Upper lobe of left lung (tissue), 6 donors: ENCODE measurements around the gene PTPRZ1. TPM values are rescaled to one million over a fixed set of nuclear protein-coding genes. Genes with fewer than 3 reads are reported as not detected.

Experiments
- ATAC-seq, 2 donors: fragments of 200-7000 bp; cut with Tn5 transposase; one replicate each; pipeline ENCODE4 v1.9.1; 2022; ENCODE audit warnings: mild to moderate bottlenecking in 2 of 2, moderate library complexity in 2 of 2; ENCODE audit not compliant: low FRiP score in 2 of 2
- DNase-seq, 2 donors: peaks; one replicate each; pipeline ENCODE4 v3.0.0-alpha.2; 2019 to 2020
- H3K27ac ChIP-seq, 4 donors: fragments of 200-600 bp; sonication (generic); one replicate each; pipeline ENCODE4 v1.5.1; 2016 to 2019
- H3K27me3 ChIP-seq, 4 donors: fragments of 200-600 bp; sonication (generic); one replicate each; pipeline ENCODE4 v1.5.1; 2017 to 2019
- H3K36me3 ChIP-seq, 4 donors: fragments of 200-600 bp; sonication (generic); one replicate each; pipeline ENCODE4 v1.5.1; 2016 to 2019
- H3K4me1 ChIP-seq, 4 donors: fragments of 200-600 bp; sonication (generic); one replicate each; pipeline ENCODE4 v1.5.1; 2018 to 2019
- H3K4me3 ChIP-seq, 4 donors: fragments of 200-600 bp; sonication (generic); one replicate each; pipeline ENCODE4 v1.5.1; 2017 to 2019; ENCODE audit warnings: mild to moderate bottlenecking in 2 of 4, moderate library complexity in 1 of 4
- H3K9me3 ChIP-seq, 4 donors: fragments of 200-600 bp; sonication (generic); one replicate each; pipeline ENCODE4 v1.5.1; 2018 to 2019
- EP300 ChIP-seq, 4 donors: sonication (generic); formaldehyde crosslinking; IDR thresholded peaks; one replicate each; pipeline ENCODE4 v1.5.1; 2017; ENCODE audit warnings: antibody characterized with exemption in 4 of 4, control low read depth in 2 of 4
- POLR2A ChIP-seq, 4 donors: fragments of 450-650 bp; IDR thresholded peaks; one replicate each; pipeline ENCODE4 v1.5.1; 2016 to 2017; ENCODE audit warnings: antibody characterized with exemption in 4 of 4, mild to moderate bottlenecking in 2 of 4
- POLR2AphosphoS5 ChIP-seq, 2 donors: sonication (generic); formaldehyde crosslinking; IDR thresholded peaks; one replicate each; pipeline ENCODE4 v1.5.1; 2017; ENCODE audit warnings: antibody characterized with exemption in 2 of 2
- WGBS, 2 donors: methylation state at CpG; one replicate each; pipeline ENCODE4 v1.1.5; 2017 to 2018; 5-methylcytosine and 5-hydroxymethylcytosine counted together
- total RNA-seq, 6 donors: library from RNA; depleted of rRNA in 4 of 6; stranded (reverse); fragments of >200 nt in 4 of 6; gene quantifications; one replicate each; pipeline versions ENCODE4 v1.1.0 to v1.2.1, GENCODE V29; 2016 to 2021
- TF ChIP-seq, protein P1 (sequence below), 6 experiments: fragments of 450-650 bp in 4 of 6; fragments of 200-600 bp in 2 of 6; sonication (generic) in 2 of 6; IDR thresholded peaks; one replicate each; pipeline ENCODE4 v1.5.1; 2016 to 2019; ENCODE audit warnings: antibody characterized with exemption in 6 of 6
- donor health status: DM: no; HTN: no; CAD: no; lungs with moderate emphysema.
- donor health status: DM: no; HTN: yes; CAD: no; lungs with severe emphysema.

PTPRZ1 gene
- total RNA-seq, 6 donors from 2014 or later: 0.57 to 7.2 (median 1.2) TPM

- Histone ChIP-seq H3K27ac (no peak overlapping the region), H3K9me3 (no peaks in the 10 kb centered on the region), H3K4me3 (no peak overlapping the region), H3K36me3 (no peaks in the 10 kb centered on the region), H3K27me3 (no peaks in the 10 kb centered on the region), H3K4me1 (no peaks in the 10 kb centered on the region)
- 59 to 77% methylated on average over 4 of the region's 4 CpGs for WGBS, 2 donors
- ATAC-seq (no peak), DNase-seq (no peak)
- no peak for TF ChIP-seq POLR2A (IDR thresholded peaks at IDR 0.05)
- TF ChIP-seq, protein P1, sequence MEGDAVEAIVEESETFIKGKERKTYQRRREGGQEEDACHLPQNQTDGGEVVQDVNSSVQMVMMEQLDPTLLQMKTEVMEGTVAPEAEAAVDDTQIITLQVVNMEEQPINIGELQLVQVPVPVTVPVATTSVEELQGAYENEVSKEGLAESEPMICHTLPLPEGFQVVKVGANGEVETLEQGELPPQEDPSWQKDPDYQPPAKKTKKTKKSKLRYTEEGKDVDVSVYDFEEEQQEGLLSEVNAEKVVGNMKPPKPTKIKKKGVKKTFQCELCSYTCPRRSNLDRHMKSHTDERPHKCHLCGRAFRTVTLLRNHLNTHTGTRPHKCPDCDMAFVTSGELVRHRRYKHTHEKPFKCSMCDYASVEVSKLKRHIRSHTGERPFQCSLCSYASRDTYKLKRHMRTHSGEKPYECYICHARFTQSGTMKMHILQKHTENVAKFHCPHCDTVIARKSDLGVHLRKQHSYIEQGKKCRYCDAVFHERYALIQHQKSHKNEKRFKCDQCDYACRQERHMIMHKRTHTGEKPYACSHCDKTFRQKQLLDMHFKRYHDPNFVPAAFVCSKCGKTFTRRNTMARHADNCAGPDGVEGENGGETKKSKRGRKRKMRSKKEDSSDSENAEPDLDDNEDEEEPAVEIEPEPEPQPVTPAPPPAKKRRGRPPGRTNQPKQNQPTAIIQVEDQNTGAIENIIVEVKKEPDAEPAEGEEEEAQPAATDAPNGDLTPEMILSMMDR (IDR thresholded peaks at IDR 0.05): no peak
Observed at GRCh38 chr7:121885166-121885920, 12.4 kb downstream of the PTPRZ1 start.

GRCh38 chr7:121887634-121888033, 14.7 kb downstream of the PTPRZ1 start:
- Histone ChIP-seq H3K4me3 (no peak overlapping the region), H3K27ac (no peak overlapping the region), H3K36me3 (no peaks in the 10 kb centered on the region), H3K9me3 (no peaks in the 10 kb centered on the region), H3K27me3 (no peaks in the 10 kb centered on the region), H3K4me1 (no peaks in the 10 kb centered on the region)
- 85 to 86% methylated on average over 6 of the region's 6 CpGs for WGBS, 2 donors
- no peak for DNase-seq
- no peak for ATAC-seq
- TF ChIP-seq, protein P1 (IDR thresholded peaks at IDR 0.05): no peak
- no peak for TF ChIP-seq EP300 (IDR thresholded peaks at IDR 0.05)
- no peak for TF ChIP-seq POLR2AphosphoS5 (IDR thresholded peaks at IDR 0.05)
- no peak for TF ChIP-seq POLR2A (IDR thresholded peaks at IDR 0.05)

DNA sequence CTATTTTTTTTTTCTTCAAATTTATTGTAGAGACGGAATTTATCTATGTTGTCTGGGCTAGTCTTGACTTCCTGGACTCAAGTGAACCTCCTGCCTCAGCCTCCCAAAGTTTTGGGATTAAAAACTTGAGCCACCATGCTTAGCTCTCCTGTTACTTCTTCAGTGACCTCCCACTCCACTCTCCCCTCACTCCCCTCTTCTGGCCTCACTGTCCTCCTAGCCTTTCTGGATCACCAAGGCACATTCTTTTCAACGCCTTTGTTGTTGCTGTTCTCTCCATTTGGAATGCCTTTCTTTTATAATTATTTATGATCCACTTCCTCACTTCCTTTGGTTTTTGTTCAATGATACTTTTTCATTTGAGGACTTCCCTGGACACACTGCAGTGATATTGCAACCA, 17.9 kb downstream of the PTPRZ1 start:
- no peak for ATAC-seq
- TF ChIP-seq POLR2A (IDR thresholded peaks at IDR 0.05) (no peak), POLR2AphosphoS5 (IDR thresholded peaks at IDR 0.05) (no peak), EP300 (IDR thresholded peaks at IDR 0.05) (no peak)
- TF ChIP-seq, protein P1 (IDR thresholded peaks at IDR 0.05): no peak
- no peaks in the 10 kb centered on the region for H3K27me3 ChIP-seq
- no peaks in the 10 kb centered on the region for H3K36me3 ChIP-seq
- no peak overlapping the region for H3K4me3 ChIP-seq
- no peaks in the 10 kb centered on the region for H3K9me3 ChIP-seq
- 64 to 66% methylated on average over 2 of the region's 2 CpGs for WGBS, 2 donors
- no peaks in the 10 kb centered on the region for H3K4me1 ChIP-seq
- no peak overlapping the region for H3K27ac ChIP-seq
- no peak for DNase-seq

- Histone ChIP-seq H3K27ac (no peak overlapping the region), H3K9me3 (no peaks in the 10 kb centered on the region), H3K36me3 (no peaks in the 10 kb centered on the region), H3K4me3 (no peak overlapping the region), H3K27me3 (no peaks in the 10 kb centered on the region), H3K4me1 (no peaks in the 10 kb centered on the region)
- TF ChIP-seq POLR2AphosphoS5 (IDR thresholded peaks at IDR 0.05): no peak
- TF ChIP-seq, protein P1 (IDR thresholded peaks at IDR 0.05): no peak
- ATAC-seq (no peak), DNase-seq (no peak)
- WGBS, 2 donors: 61 to 73% methylated on average over 2 of the region's 2 CpGs
Observed at GRCh38 chr7:121891731-121892130, 18.8 kb downstream of the PTPRZ1 start.

GRCh38 chr7:121901026-121901425, 28.1 kb downstream of the PTPRZ1 start:
- WGBS, 2 donors: 22 to 28% methylated on average over 2 of the region's 2 CpGs
- H3K27me3 ChIP-seq: no peaks in the 10 kb centered on the region
- no peaks in the 10 kb centered on the region for H3K4me1 ChIP-seq
- H3K36me3 ChIP-seq: no peaks in the 10 kb centered on the region
- TF ChIP-seq POLR2AphosphoS5 (IDR thresholded peaks at IDR 0.05) (no peak), POLR2A (IDR thresholded peaks at IDR 0.05) (no peak), EP300 (IDR thresholded peaks at IDR 0.05) (no peak)
- TF ChIP-seq, protein P1 (IDR thresholded peaks at IDR 0.05): no peak
- no peak for ATAC-seq
- no peak overlapping the region for H3K27ac ChIP-seq
- no peak for DNase-seq
- H3K9me3 ChIP-seq: no peaks in the 10 kb centered on the region
- no peak overlapping the region for H3K4me3 ChIP-seq
